OCI-LY3 (cell line): ENCODE results near the gene PHF13.
A peak's percentile ranks its signal among the peaks of the same experiment; 100 is the strongest.

Experiments used
- H2AFZ ChIP-seq: fragments of 200-600, 300-600 bp; shearing (Covaris generic); 2 replicates; pipeline ENCODE4 v1.6.0; 2014; ENCODE audit warnings: antibody characterized with exemption, low read depth, low read length
- H3K27ac ChIP-seq: fragments of 200-600, 300-600 bp; sonication (generic); 2 replicates; pipeline ENCODE4 v1.5.1; 2014; ENCODE audit warnings: mild to moderate bottlenecking, low read length, moderate library complexity, mixed read lengths
- H3K27me3 ChIP-seq: fragments of 200-600, 300-600 bp; sonication (generic); 2 replicates; pipeline ENCODE4 v1.6.1; 2014; ENCODE audit warnings: low read depth, low read length, mixed read lengths
- H3K36me3 ChIP-seq: fragments of 200-600, 300-600 bp; sonication (generic); replicated peaks from 2 replicates; pipeline ENCODE3; 2014; ENCODE audit warnings: low read depth, low read length, mixed read lengths
- H3K4me1 ChIP-seq: fragments of 300-600, 200-600 bp; sonication (generic); 2 replicates; pipeline ENCODE4 v1.6.1; 2014; ENCODE audit warnings: low read length, mixed read lengths
- H3K4me2 ChIP-seq: fragments of 200-600, 300-600 bp; sonication (generic); 2 replicates; pipeline ENCODE4 v1.6.1; 2014; ENCODE audit warnings: low read length, mixed read lengths
- H3K4me3 ChIP-seq: fragments of 300-600, 200-600 bp; sonication (generic); 2 replicates; pipeline ENCODE4 v1.5.1; 2014; ENCODE audit warnings: antibody characterized with exemption, mild to moderate bottlenecking, low read length, moderate library complexity
- H3K79me2 ChIP-seq: fragments of 300-600, 200-600 bp; shearing (Covaris generic); 2 replicates; pipeline ENCODE4 v1.6.1; 2014; ENCODE audit warnings: mild to moderate bottlenecking, low read length, mixed read lengths
- H3K9ac ChIP-seq: fragments of 300-600, 200-600 bp; shearing (Covaris generic); 2 replicates; pipeline ENCODE4 v1.6.0; 2014; ENCODE audit warnings: mild to moderate bottlenecking, low read length, moderate library complexity
- H3K9me3 ChIP-seq: fragments of 200-600, 300-600 bp; shearing (Covaris generic); 2 replicates; pipeline ENCODE4 v1.6.1; 2014; ENCODE audit warnings: low read length, mixed read lengths; ENCODE audit not compliant: insufficient read depth
- H4K20me1 ChIP-seq: fragments of 200-600, 300-600 bp; sonication (generic); 2 replicates; pipeline ENCODE4 v1.6.1; 2016; ENCODE audit warnings: low read length, mixed read lengths; ENCODE audit not compliant: insufficient read depth
- EZH2phosphoT487 ChIP-seq: fragments of 200-600 bp; shearing (Covaris generic); IDR thresholded peaks from 2 replicates; pipeline ENCODE4 v1.6.1; 2018; ENCODE audit warnings: antibody characterized with exemption, mixed run types, low read depth
- TF ChIP-seq, protein P1 (sequence below): fragments of 200-600, 300-600 bp; sonication (generic); IDR thresholded peaks from 2 replicates; pipeline ENCODE4 v1.5.1; 2014; ENCODE audit warnings: antibody characterized with exemption, low read length, low read depth

The PHF13 gene

DNA sequence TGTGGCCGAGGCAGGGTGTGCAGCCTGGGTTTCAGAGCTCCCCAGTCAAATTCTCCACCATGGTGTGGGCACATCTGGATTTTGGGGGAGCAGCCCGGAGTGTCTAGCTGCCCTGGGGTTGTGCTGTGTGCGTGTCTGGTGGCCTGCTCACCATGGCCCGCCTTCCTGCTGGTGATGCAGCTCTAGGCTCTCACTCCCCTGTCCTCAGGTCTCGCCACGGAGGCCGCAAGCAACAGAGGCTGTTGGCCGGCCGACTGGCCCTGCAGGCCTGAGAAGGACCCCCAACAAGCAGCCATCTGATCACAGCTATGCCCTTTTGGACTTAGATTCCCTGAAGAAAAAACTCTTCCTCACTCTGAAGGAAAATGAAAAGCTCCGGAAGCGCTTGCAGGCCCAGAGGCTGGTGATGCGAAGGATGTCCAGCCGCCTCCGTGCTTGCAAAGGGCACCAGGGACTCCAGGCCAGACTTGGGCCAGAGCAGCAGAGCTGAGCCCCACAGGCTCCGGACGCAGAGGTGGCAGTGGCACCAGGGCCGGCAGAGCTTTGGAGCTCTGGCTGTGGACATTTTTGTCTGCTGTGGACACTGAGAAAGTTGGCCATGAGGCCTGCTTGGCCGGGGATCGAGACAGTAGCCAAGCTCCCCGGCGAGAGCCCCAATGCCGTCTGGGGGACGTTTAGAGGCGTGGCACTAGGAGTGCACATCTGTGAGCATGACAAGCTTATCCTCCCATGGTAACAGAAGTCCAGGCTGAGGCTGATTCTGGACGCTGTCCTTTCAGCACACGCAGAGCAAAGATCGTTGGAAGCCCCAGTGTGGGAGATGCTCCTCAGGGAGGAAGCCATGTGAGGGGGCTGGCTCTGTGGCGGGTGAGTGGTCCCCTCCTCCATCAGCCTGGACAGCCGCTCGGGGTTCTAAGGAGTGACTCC is 19.3 kb downstream of the PHF13 start:
- Histone ChIP-seq H3K9ac (no peak overlapping the region), H3K36me3 (no peaks in the 10 kb centered on the region), H3K79me2 (peaks cover 2% of the 10 kb centered on the region; the same call in 1 of the 2 replicates), H4K20me1 (no peaks in the 10 kb centered on the region), H3K27ac (no peak overlapping the region), H3K9me3 (no peaks in the 10 kb centered on the region), H3K4me3 (no peak overlapping the region), H2AFZ (no peak overlapping the region), H3K27me3 (no peaks in the 10 kb centered on the region), H3K4me1 (no peaks in the 10 kb centered on the region), H3K4me2 (no peak overlapping the region)
- TF ChIP-seq EZH2phosphoT487, result no peak
- TF ChIP-seq, protein P1, sequence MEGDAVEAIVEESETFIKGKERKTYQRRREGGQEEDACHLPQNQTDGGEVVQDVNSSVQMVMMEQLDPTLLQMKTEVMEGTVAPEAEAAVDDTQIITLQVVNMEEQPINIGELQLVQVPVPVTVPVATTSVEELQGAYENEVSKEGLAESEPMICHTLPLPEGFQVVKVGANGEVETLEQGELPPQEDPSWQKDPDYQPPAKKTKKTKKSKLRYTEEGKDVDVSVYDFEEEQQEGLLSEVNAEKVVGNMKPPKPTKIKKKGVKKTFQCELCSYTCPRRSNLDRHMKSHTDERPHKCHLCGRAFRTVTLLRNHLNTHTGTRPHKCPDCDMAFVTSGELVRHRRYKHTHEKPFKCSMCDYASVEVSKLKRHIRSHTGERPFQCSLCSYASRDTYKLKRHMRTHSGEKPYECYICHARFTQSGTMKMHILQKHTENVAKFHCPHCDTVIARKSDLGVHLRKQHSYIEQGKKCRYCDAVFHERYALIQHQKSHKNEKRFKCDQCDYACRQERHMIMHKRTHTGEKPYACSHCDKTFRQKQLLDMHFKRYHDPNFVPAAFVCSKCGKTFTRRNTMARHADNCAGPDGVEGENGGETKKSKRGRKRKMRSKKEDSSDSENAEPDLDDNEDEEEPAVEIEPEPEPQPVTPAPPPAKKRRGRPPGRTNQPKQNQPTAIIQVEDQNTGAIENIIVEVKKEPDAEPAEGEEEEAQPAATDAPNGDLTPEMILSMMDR, result no peak

DNA sequence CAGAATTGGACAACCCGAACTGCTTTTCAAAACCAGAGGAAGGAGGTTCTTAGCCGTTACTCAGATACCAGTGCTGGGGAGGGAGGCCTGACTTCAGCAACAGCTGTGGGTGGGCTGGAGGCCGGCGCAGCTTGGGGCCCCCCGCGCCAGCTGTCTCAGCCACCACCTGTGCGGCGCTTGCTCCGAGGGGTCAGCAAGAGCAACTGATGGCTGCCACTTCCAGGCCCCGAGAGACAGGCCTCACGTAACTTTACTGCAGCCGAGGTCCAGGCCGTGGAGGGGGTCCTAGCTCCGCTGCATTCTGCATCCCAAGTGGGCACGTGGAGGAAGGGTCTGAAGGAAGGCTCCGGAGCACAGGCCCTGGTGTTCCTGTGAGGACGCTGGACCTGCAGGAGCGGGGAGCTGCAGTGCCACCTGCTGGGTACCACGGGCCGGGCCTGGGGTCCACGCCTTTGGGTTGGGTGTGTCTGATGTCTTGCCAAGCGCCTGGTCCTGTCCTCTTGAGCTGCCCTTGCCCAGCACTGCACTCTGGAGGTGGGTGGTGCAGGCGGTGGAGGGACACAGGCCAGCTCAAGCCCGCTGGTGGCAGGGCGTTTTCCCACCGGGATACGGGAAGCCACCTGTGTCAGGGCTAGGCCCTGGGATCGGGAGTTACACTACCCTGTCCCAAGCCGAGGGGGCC is 21.0 kb downstream of the PHF13 start:
- no peaks in the 10 kb centered on the region for H4K20me1 ChIP-seq
- H3K9me3 ChIP-seq, result no peaks in the 10 kb centered on the region
- H3K36me3 ChIP-seq, result peaks cover under 1% of the 10 kb centered on the region
- H3K4me1 ChIP-seq, result no peaks in the 10 kb centered on the region
- H3K4me2 ChIP-seq, result no peak overlapping the region
- no peak for TF ChIP-seq EZH2phosphoT487
- TF ChIP-seq, protein P1, result peak; percentile 33; the same call in 1 of the 2 replicates
- no peaks in the 10 kb centered on the region for H3K79me2 ChIP-seq
- no peak overlapping the region for H3K4me3 ChIP-seq
- no peaks in the 10 kb centered on the region for H3K27me3 ChIP-seq
- no peak overlapping the region for H3K27ac ChIP-seq
- no peak overlapping the region for H3K9ac ChIP-seq
- H2AFZ ChIP-seq, result no peak overlapping the region

DNA sequence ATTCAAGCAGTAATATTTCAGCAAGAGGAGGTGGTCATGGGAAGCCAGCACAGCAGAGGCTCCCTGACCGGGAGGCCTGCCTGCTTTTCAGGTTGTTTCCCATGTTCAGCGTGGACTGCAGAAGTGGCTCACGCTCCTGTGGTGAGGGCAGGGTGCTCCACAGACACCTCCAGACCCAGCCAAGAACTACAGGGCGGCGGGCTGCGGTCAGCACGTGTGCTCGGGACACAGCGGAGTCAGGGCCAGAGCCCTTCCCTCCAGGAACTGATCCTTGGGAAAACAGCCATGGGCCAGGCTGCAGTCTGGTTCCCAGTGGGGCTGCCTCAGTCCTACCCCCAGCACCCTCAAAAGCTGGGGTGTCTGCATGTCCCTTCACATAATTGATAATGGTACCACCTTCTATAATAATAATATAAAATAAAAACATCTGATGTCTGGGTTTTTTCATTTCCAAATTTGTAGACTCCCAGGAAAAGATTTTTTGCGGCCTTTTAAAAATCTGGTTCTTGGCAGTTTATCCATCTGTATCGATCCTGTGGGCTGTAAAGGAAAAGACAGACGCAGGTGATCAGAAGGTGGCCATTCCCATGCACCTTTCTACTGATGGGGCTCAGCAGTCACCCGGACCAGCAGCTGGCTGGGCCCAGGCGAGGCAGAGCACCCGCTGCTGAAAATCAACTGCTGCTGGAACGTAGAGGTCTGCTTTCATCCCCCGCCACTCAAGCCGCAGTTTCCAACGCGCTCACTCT is 21.8 kb downstream of the PHF13 start:
- H3K9ac ChIP-seq, result no peak overlapping the region
- H3K27ac ChIP-seq, result no peak overlapping the region
- peaks cover 6% of the 10 kb centered on the region for H3K36me3 ChIP-seq
- H4K20me1 ChIP-seq, result no peaks in the 10 kb centered on the region
- H2AFZ ChIP-seq, result no peak overlapping the region
- H3K9me3 ChIP-seq, result no peaks in the 10 kb centered on the region
- H3K4me2 ChIP-seq, result no peak overlapping the region
- TF ChIP-seq, protein P1, result no peak
- no peak for TF ChIP-seq EZH2phosphoT487
- H3K4me1 ChIP-seq, result no peaks in the 10 kb centered on the region
- no peaks in the 10 kb centered on the region for H3K79me2 ChIP-seq
- H3K4me3 ChIP-seq, result no peak overlapping the region
- no peaks in the 10 kb centered on the region for H3K27me3 ChIP-seq
